ENCODE results near the gene ITGA7.

Gene ITGA7

GRCh38 chr12:55647027-55647426, 60.7 kb downstream of the ITGA7 start:
- no peak for FAIRE-seq
- no peak for DNase-seq (ENCODE audit: low spot score)

- FAIRE-seq: no peak
- DNase-seq (ENCODE audit: low spot score): no peak
Observed at GRCh38 chr12:55644591-55644990, 63.1 kb downstream of the ITGA7 start.

GRCh38 chr12:55642669-55643068, 65.0 kb downstream of the ITGA7 start:
- DNase-seq (ENCODE audit: low spot score) (no peak), FAIRE-seq (no peak)

GRCh38 chr12:55642267-55642666, 65.4 kb downstream of the ITGA7 start:
- no peak for DNase-seq (ENCODE audit: low spot score)
- FAIRE-seq: no peak

GRCh38 chr12:55641595-55641994, 66.1 kb downstream of the ITGA7 start:
- no peak for FAIRE-seq

GRCh38 chr12:55637467-55637866, 70.2 kb downstream of the ITGA7 start:
- DNase-seq (ENCODE audit: low spot score) (no peak), FAIRE-seq (no peak)

More at GRCh38 chr12:55641595-55641994, 66.1 kb downstream of the ITGA7 start:
- no peak for DNase-seq (ENCODE audit: low spot score)

GRCh38 chr12:55636853-55637252, 70.9 kb downstream of the ITGA7 start, which contains the start of gene OR10P1:
Gene OR10P1, plus strand, starts transcription at chr12:55636892. Its CDS starts 0 bp downstream, at chr12:55636892.
- no peak for FAIRE-seq
- no peak for DNase-seq (ENCODE audit: low spot score)

- no peak for FAIRE-seq
- no peak for DNase-seq (ENCODE audit: low spot score)
Observed at GRCh38 chr12:55636116-55636655, 71.5 kb downstream of the ITGA7 start.

Data from urothelium cell line (cell line).